Measurements from ENCODE around the gene SYAP1. TPM values are rescaled to one million over a fixed set of nuclear protein-coding genes. Genes with fewer than 3 reads are reported as not detected.

The SYAP1 gene
- polyA plus RNA-seq, 1 donor (not counting 4 experiments of a cell fraction or from before 2014, with no cell fraction given) = 20.3 TPM

- Histone ChIP-seq H3K9me1 (ENCODE audit: control insufficient read depth, extremely low read depth, insufficient read depth, low read length) (no peaks in the 10 kb centered on the region), H4K20me1 (ENCODE audit: control insufficient read depth, extremely low read depth, insufficient read depth, low read length) (peaks cover 5% of the 10 kb centered on the region), H3K27ac (ENCODE audit: control insufficient read depth, insufficient read depth, low read length) (no peak overlapping the region), H3K4me2 (ENCODE audit: control insufficient read depth, extremely low read depth, insufficient read depth, low read depth, low read length) (no peak overlapping the region), H3K9ac (ENCODE audit: control insufficient read depth, extremely low read depth, insufficient read depth, low read length) (no peak overlapping the region), H3K27me3 (ENCODE audit: control insufficient read depth, extremely low read depth, insufficient read depth, low read length) (no peaks in the 10 kb centered on the region), H3K4me3 (ENCODE audit: control insufficient read depth in 2 of 3, extremely low read depth in 1 of 3, insufficient read depth in 2 of 3, low read depth in 1 of 3, low read length in 3 of 3) (no peak overlapping the region), H3K4me1 (ENCODE audit: control insufficient read depth, extremely low read depth, insufficient read depth, low read length) (no peaks in the 10 kb centered on the region), H3K36me3 (ENCODE audit: control insufficient read depth in 2 of 2, extremely low read depth in 1 of 2, insufficient read depth in 2 of 2, low read length in 2 of 2) (peaks cover 12 to 14% of the 10 kb centered on the region in 2 experiments), H2AFZ (ENCODE audit: control insufficient read depth, low read length) (no peak overlapping the region), H3K79me2 (ENCODE audit: control insufficient read depth, insufficient read depth, low read length) (peaks cover 72% of the 10 kb centered on the region), H3K9me3 (ENCODE audit: control insufficient read depth, low read depth, low read length) (no peaks in the 10 kb centered on the region)
- FAIRE-seq (no peak), DNase-seq (ENCODE audit: low read depth, low spot score) (no peak)
- no peak for TF ChIP-seq EZH2 (IDR thresholded peaks at IDR 0.05; ENCODE audit: low read length)
- dilution Hi-C loops (cut with MboI; ENCODE audit: extremely low pct_ligation_motif_present, low sequenced_read_pairs) = no loop called here
These were observed 78.4 kb downstream of the SYAP1 start for GRCh38 chrX:16797841-16798240.

DNA sequence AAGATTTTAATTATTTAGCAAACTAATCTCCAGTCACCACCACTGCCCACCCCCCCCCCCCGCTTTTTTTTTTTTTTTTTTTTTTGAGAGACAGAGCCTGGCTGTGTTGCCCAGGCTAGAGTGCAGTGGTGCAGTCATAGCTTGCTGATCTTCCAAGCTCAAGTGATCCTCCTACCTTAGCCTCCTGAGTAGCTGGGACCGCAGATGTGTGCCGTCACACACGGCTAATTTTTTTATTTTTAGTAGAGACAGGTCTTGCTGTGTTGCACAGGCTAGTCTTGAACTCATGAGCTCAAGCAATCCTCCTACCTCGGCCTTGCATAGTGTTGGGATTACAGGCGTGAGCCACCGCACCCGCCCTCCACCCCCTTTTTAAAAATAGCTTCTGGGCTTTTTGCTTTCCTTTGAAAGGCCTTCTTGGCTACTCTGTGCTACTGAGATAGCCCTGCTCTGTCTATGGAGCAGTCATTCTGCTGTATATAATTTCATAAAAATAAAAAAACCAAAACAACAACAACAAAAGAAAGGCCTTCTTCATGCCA is 85.6 kb downstream of the SYAP1 start:
- dilution Hi-C loops (cut with MboI; ENCODE audit: extremely low pct_ligation_motif_present, low sequenced_read_pairs) = no loop called here
- H3K27me3 ChIP-seq (ENCODE audit: control insufficient read depth, extremely low read depth, insufficient read depth, low read length) = no peaks in the 10 kb centered on the region
- no peaks in the 10 kb centered on the region for H3K9me3 ChIP-seq (ENCODE audit: control insufficient read depth, low read depth, low read length)
- no peak overlapping the region for H3K27ac ChIP-seq (ENCODE audit: control insufficient read depth, insufficient read depth, low read length)
- H3K9ac ChIP-seq (ENCODE audit: control insufficient read depth, extremely low read depth, insufficient read depth, low read length) = no peak overlapping the region
- TF ChIP-seq CTCF (optimal IDR thresholded peaks at IDR 0.05 in 1 of 3, IDR thresholded peaks at IDR 0.05 in 1 of 3, conservative IDR thresholded peaks at IDR 0.05 in 1 of 3; ENCODE audit: extremely low read depth in 1 of 3, insufficient read depth in 2 of 3, low read length in 3 of 3) = no peak
- no peak for TF ChIP-seq EZH2 (IDR thresholded peaks at IDR 0.05; ENCODE audit: low read length)
- peaks cover 2% of the 10 kb centered on the region for H4K20me1 ChIP-seq (ENCODE audit: control insufficient read depth, extremely low read depth, insufficient read depth, low read length)
- no peak overlapping the region for H3K4me2 ChIP-seq (ENCODE audit: control insufficient read depth, extremely low read depth, insufficient read depth, low read depth, low read length)
- peaks cover 5% of the 10 kb centered on the region for H3K4me1 ChIP-seq (ENCODE audit: control insufficient read depth, extremely low read depth, insufficient read depth, low read length)
- DNase-seq (ENCODE audit: low read depth, low spot score) = no peak
- peaks cover 2 to 4% of the 10 kb centered on the region in 2 experiments for H3K36me3 ChIP-seq (ENCODE audit: control insufficient read depth in 2 of 2, extremely low read depth in 1 of 2, insufficient read depth in 2 of 2, low read length in 2 of 2)
- no peak overlapping the region for H3K4me3 ChIP-seq (ENCODE audit: control insufficient read depth in 2 of 3, extremely low read depth in 1 of 3, insufficient read depth in 2 of 3, low read depth in 1 of 3, low read length in 3 of 3)
- FAIRE-seq = no peak
- H3K79me2 ChIP-seq (ENCODE audit: control insufficient read depth, insufficient read depth, low read length) = peaks cover 69% of the 10 kb centered on the region
- no peak overlapping the region for H2AFZ ChIP-seq (ENCODE audit: control insufficient read depth, low read length)
- H3K9me1 ChIP-seq (ENCODE audit: control insufficient read depth, extremely low read depth, insufficient read depth, low read length) = no peaks in the 10 kb centered on the region

GRCh38 chrX:16807548-16807947 is 88.1 kb downstream of the SYAP1 start:
- no peaks in the 10 kb centered on the region for H3K9me3 ChIP-seq (ENCODE audit: control insufficient read depth, low read depth, low read length)
- H3K9ac ChIP-seq (ENCODE audit: control insufficient read depth, extremely low read depth, insufficient read depth, low read length) = no peak overlapping the region
- peaks cover 4% of the 10 kb centered on the region in 2 experiments for H3K36me3 ChIP-seq (ENCODE audit: control insufficient read depth in 2 of 2, extremely low read depth in 1 of 2, insufficient read depth in 2 of 2, low read length in 2 of 2)
- no peak overlapping the region for H2AFZ ChIP-seq (ENCODE audit: control insufficient read depth, low read length)
- H4K20me1 ChIP-seq (ENCODE audit: control insufficient read depth, extremely low read depth, insufficient read depth, low read length) = peaks cover 2% of the 10 kb centered on the region
- DNase-seq (ENCODE audit: low read depth, low spot score) (no peak), FAIRE-seq (peak; percentile 55)
- H3K27ac ChIP-seq (ENCODE audit: control insufficient read depth, insufficient read depth, low read length) = no peak overlapping the region
- dilution Hi-C loops (cut with MboI; ENCODE audit: extremely low pct_ligation_motif_present, low sequenced_read_pairs) = no loop called here
- peaks cover 5% of the 10 kb centered on the region for H3K4me1 ChIP-seq (ENCODE audit: control insufficient read depth, extremely low read depth, insufficient read depth, low read length)
- H3K4me3 ChIP-seq (ENCODE audit: control insufficient read depth in 2 of 3, extremely low read depth in 1 of 3, insufficient read depth in 2 of 3, low read depth in 1 of 3, low read length in 3 of 3) = no peak overlapping the region
- peaks cover 66% of the 10 kb centered on the region for H3K79me2 ChIP-seq (ENCODE audit: control insufficient read depth, insufficient read depth, low read length)
- H3K27me3 ChIP-seq (ENCODE audit: control insufficient read depth, extremely low read depth, insufficient read depth, low read length) = no peaks in the 10 kb centered on the region
- H3K4me2 ChIP-seq (ENCODE audit: control insufficient read depth, extremely low read depth, insufficient read depth, low read depth, low read length) = no peak overlapping the region
- no peaks in the 10 kb centered on the region for H3K9me1 ChIP-seq (ENCODE audit: control insufficient read depth, extremely low read depth, insufficient read depth, low read length)
- TF ChIP-seq CTCF (optimal IDR thresholded peaks at IDR 0.05 in 1 of 3, IDR thresholded peaks at IDR 0.05 in 1 of 3, conservative IDR thresholded peaks at IDR 0.05 in 1 of 3; ENCODE audit: extremely low read depth in 1 of 3, insufficient read depth in 2 of 3, low read length in 3 of 3) (peak in 2 of 3 experiments; percentile 29 to 37), EZH2 (IDR thresholded peaks at IDR 0.05; ENCODE audit: low read length) (no peak)

Measured in keratinocyte (primary cell).